Gastrocnemius medialis (tissue), 4 donors: ENCODE data around the gene SYT2. TPM values are rescaled to one million over a fixed set of nuclear protein-coding genes. Genes with fewer than 3 reads are reported as not detected.
"Not testable (repeated sequence)": the region's sequence is repeated elsewhere in the genome, so short reads cannot be mapped to it uniquely, and the experiment has no call there.

Source experiments
- ATAC-seq, 2 donors: fragments of 150-250 bp; one replicate each; pipeline ENCODE4 v1.9.1; 2016
- DNase-seq, 2 donors: peaks; one replicate each; pipeline ENCODE4 v3.0.0-alpha.2; 2019
- H3K27ac ChIP-seq, 4 donors: fragments of 200-600 bp; sonication (generic); 1 replicate in 1 of 4; 2 replicates in 3 of 4; pipeline ENCODE4 v1.5.1; 2016 to 2018; ENCODE audit warnings: mild to moderate bottlenecking in 2 of 4, moderate library complexity in 1 of 4
- H3K27me3 ChIP-seq, 3 donors: fragments of 200-600 bp; sonication (generic) in 2 of 3; 1 replicate in 1 of 3; 2 replicates in 2 of 3; pipeline versions ENCODE4 v1.5.1 to v1.6.0; 2016 to 2019; ENCODE audit warnings: mild to moderate bottlenecking in 1 of 3, moderate library complexity in 1 of 3
- H3K36me3 ChIP-seq, 2 donors: fragments of 200-600 bp; sonication (generic) in 1 of 2; one replicate each; pipeline ENCODE4 v1.5.1; 2017 to 2018
- H3K4me1 ChIP-seq, 2 donors: fragments of 200-600 bp; sonication (generic) in 1 of 2; one replicate each; pipeline ENCODE4 v1.5.1; 2016 to 2017; ENCODE audit warnings: mild to moderate bottlenecking in 2 of 2
- H3K4me3 ChIP-seq, 4 donors: fragments of 200-600 bp; sonication (generic) in 3 of 4; 1 replicate in 1 of 4; 2 replicates in 3 of 4; pipeline ENCODE4 v1.5.1; 2016 to 2019; ENCODE audit warnings: mild to moderate bottlenecking in 2 of 4
- H3K9me3 ChIP-seq, 3 donors: fragments of 200-600 bp; sonication (generic) in 2 of 3; 1 replicate in 1 of 3; 2 replicates in 2 of 3; pipeline ENCODE4 v1.5.1; 2016 to 2019
- POLR2A ChIP-seq, 2 donors: fragments of 450-650 bp; IDR thresholded peaks; one replicate each; pipeline ENCODE4 v1.6.1; 2017; ENCODE audit warnings: antibody characterized with exemption in 2 of 2, mild to moderate bottlenecking in 2 of 2, moderate library complexity in 2 of 2
- in situ Hi-C, 4 donors: fragments of 200-750 bp; cut with MboI; loops; one replicate each; pipeline versions ENCODE4 v1.15.0 to v1.8.0; 2017; ENCODE audit warnings: low sequenced_read_pairs in 4 of 4
- intact Hi-C: fragments of 100-400 bp; cut with DNase I; formaldehyde crosslinking; loops from one replicate; pipeline ENCODE4 v1.15.1; 2023; ENCODE audit warnings: low total_unique reads
- total RNA-seq, 4 donors: library from RNA; depleted of rRNA; stranded (reverse); fragments of >200 nt; gene quantifications; one replicate each; pipeline versions ENCODE4 v1.1.0 to v1.2.3, GENCODE V29; 2016
- TF ChIP-seq, protein P1 (sequence below), 5 experiments: fragments of 450-650 bp in 3 of 5; fragments of 200-600 bp in 2 of 5; sonication (generic) in 2 of 5; IDR thresholded peaks in 4 of 5; conservative IDR thresholded peaks in 1 of 5; 1 replicate in 4 of 5; 2 replicates in 1 of 5; pipeline ENCODE4 v1.5.1; 2016 to 2019; ENCODE audit warnings: antibody characterized with exemption in 5 of 5, mild to moderate bottlenecking in 3 of 5, moderate library complexity in 3 of 5

SYT2 gene
- total RNA-seq, 4 donors from 2014 or later, result not detected

DNA sequence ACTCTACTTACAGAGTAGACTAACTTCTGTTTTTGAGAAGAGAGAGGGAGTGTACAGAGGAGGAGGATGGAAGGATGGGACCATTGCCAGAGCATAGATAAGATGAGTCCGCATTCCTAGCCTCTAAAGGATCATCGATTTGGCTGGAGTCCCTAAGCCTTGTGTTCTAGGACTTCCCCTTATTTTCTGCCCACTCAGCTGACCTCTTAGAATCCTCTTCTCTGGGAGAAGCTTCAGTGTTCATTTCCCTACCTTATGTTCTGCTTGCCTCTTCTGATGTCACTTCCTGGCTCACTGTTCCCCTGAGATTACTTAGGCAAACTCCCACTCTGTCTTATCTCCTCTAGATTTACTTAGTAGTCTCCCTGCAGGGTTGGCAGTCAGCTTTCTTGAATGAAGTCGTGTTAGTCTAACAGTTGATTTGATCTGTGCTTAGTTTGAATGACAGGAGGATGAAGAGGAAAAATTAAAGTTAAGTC, 156.7 kb downstream of the SYT2 start:
- H3K9me3 ChIP-seq, result no peaks in the 10 kb centered on the region
- peak overlapping the region in 3 of 4 donors; percentile 29 to 42 (median 29) for H3K27ac ChIP-seq
- in situ Hi-C loops, result no loop called here
- no peaks in the 10 kb centered on the region for H3K36me3 ChIP-seq
- ATAC-seq (peak; percentile 18 to 21), DNase-seq (no peak)
- no peaks in the 10 kb centered on the region for H3K27me3 ChIP-seq
- TF ChIP-seq POLR2A (IDR thresholded peaks at IDR 0.05), result no peak
- TF ChIP-seq, protein P1, sequence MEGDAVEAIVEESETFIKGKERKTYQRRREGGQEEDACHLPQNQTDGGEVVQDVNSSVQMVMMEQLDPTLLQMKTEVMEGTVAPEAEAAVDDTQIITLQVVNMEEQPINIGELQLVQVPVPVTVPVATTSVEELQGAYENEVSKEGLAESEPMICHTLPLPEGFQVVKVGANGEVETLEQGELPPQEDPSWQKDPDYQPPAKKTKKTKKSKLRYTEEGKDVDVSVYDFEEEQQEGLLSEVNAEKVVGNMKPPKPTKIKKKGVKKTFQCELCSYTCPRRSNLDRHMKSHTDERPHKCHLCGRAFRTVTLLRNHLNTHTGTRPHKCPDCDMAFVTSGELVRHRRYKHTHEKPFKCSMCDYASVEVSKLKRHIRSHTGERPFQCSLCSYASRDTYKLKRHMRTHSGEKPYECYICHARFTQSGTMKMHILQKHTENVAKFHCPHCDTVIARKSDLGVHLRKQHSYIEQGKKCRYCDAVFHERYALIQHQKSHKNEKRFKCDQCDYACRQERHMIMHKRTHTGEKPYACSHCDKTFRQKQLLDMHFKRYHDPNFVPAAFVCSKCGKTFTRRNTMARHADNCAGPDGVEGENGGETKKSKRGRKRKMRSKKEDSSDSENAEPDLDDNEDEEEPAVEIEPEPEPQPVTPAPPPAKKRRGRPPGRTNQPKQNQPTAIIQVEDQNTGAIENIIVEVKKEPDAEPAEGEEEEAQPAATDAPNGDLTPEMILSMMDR (IDR thresholded peaks at IDR 0.05 in 4 of 5, conservative IDR thresholded peaks at IDR 0.05 in 1 of 5), result no peak
- peaks cover 9 to 46% of the 10 kb centered on the region in 2 donors for H3K4me1 ChIP-seq
- intact Hi-C loops, result no loop called here
- no peak overlapping the region for H3K4me3 ChIP-seq

GRCh38 chr1:202553078-202553477, 157.2 kb downstream of the SYT2 start:
- H3K4me3 ChIP-seq, ATAC-seq, intact Hi-C loops, DNase-seq, H3K27me3 ChIP-seq, in situ Hi-C loops, H3K9me3 ChIP-seq, H3K36me3 ChIP-seq: not testable (repeated sequence)
- H3K27ac ChIP-seq, result peak overlapping the region; percentile 5 to 42 (median 21)
- H3K4me1 ChIP-seq, result peaks cover 13 to 48% of the 10 kb centered on the region in 2 donors

GRCh38 chr1:202552615-202553014, 157.6 kb downstream of the SYT2 start:
- in situ Hi-C loops, intact Hi-C loops, H3K9me3 ChIP-seq, H3K27me3 ChIP-seq, H3K36me3 ChIP-seq, ATAC-seq, DNase-seq, H3K4me3 ChIP-seq: not testable (repeated sequence)
- H3K4me1 ChIP-seq, result peaks cover 16 to 48% of the 10 kb centered on the region in 2 donors
- peak overlapping the region in 3 of 4 donors; percentile 5 to 42 (median 29) for H3K27ac ChIP-seq

DNA sequence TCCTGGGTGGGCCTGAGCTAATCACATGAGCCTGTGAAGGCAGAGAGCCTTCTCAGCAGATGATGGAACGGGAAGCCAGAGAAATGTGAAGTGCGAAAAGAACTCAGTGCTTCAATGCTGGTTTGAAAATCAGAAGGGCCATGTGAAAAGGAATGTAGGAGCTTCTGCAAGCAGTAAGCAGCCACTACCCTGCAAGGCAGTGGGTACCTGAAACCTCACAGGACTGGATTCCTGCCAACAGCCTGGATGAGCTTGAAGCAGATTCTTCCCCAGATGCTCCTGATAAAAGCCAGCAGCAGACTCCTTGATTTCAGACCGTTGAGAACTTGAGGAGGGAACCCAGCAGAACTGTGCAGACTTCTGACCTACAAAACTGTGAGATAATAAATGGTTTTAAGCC, 158.6 kb downstream of the SYT2 start:
- H3K9me3 ChIP-seq, result no peaks in the 10 kb centered on the region
- intact Hi-C loops, result no loop called here
- H3K36me3 ChIP-seq, result no peaks in the 10 kb centered on the region
- H3K4me3 ChIP-seq, result no peak overlapping the region
- H3K27ac ChIP-seq, result peak overlapping the region in 3 of 4 donors; percentile 5 to 15 (median 10)
- no peak for DNase-seq
- TF ChIP-seq POLR2A (IDR thresholded peaks at IDR 0.05), result no peak
- TF ChIP-seq, protein P1 (IDR thresholded peaks at IDR 0.05 in 4 of 5, conservative IDR thresholded peaks at IDR 0.05 in 1 of 5), result no peak
- peaks cover 24 to 48% of the 10 kb centered on the region in 2 donors for H3K4me1 ChIP-seq
- no peak for ATAC-seq
- in situ Hi-C loops, result no loop called here
- H3K27me3 ChIP-seq, result no peaks in the 10 kb centered on the region

DNA sequence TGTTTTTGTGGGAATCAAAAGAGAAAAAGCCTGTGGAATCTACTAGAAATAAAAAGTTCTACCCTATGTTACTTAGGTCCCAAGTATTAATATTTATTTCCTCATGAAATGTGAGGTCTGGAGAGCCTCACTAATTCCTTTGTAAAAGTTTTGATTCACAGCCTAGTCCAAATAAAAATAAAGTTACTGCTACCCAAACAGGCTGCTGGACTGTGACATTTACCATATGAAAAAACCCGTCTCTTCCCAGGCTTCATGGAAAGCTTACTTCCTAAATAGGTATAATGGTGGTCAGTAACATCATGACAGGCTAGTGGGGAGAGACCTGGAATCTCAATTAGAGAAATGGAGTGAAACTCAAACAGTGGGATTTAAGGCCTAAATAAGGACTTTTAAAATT, 160.2 kb downstream of the SYT2 start:
- in situ Hi-C loops, DNase-seq, intact Hi-C loops, H3K9me3 ChIP-seq, H3K36me3 ChIP-seq, H3K27me3 ChIP-seq, H3K4me3 ChIP-seq, ATAC-seq: not testable (repeated sequence)
- Histone ChIP-seq H3K4me1 (peaks cover 40 to 64% of the 10 kb centered on the region in 2 donors), H3K27ac (peak overlapping the region in 3 of 4 donors; percentile 14 to 39 (median 16))

- Histone ChIP-seq H3K27ac (peak overlapping the region; percentile 63 to 83 (median 70)), H3K9me3 (no peaks in the 10 kb centered on the region), H3K4me3 (no peak overlapping the region), H3K27me3 (no peaks in the 10 kb centered on the region), H3K4me1 (peaks cover 66 to 80% of the 10 kb centered on the region in 2 donors), H3K36me3 (no peaks in the 10 kb centered on the region)
- ATAC-seq (no peak), DNase-seq (no peak)
- in situ Hi-C loops (no loop called here), intact Hi-C loops (loop anchor here (5.0 kb wide), 1 partner anchor 40 kb away; no protein-coding TSS in a partner anchor)
- TF ChIP-seq POLR2A (IDR thresholded peaks at IDR 0.05), result no peak
- TF ChIP-seq, protein P1 (IDR thresholded peaks at IDR 0.05 in 4 of 5, conservative IDR thresholded peaks at IDR 0.05 in 1 of 5), result no peak
These were observed 163.0 kb downstream of the SYT2 start for GRCh38 chr1:202547215-202547614.

- DNase-seq, H3K9me3 ChIP-seq, H3K4me3 ChIP-seq, H3K36me3 ChIP-seq, H3K27me3 ChIP-seq, in situ Hi-C loops: not testable (repeated sequence)
- peak; percentile 51 to 55 for ATAC-seq
- intact Hi-C loops, result loop anchor here (5.0 kb wide), 1 partner anchor 41 kb away; no protein-coding TSS in a partner anchor
- peaks cover 66 to 79% of the 10 kb centered on the region in 2 donors for H3K4me1 ChIP-seq
- H3K27ac ChIP-seq, result peak overlapping the region; percentile 63 to 83 (median 70)
These were observed 163.5 kb downstream of the SYT2 start for GRCh38 chr1:202546796-202547195.

DNA sequence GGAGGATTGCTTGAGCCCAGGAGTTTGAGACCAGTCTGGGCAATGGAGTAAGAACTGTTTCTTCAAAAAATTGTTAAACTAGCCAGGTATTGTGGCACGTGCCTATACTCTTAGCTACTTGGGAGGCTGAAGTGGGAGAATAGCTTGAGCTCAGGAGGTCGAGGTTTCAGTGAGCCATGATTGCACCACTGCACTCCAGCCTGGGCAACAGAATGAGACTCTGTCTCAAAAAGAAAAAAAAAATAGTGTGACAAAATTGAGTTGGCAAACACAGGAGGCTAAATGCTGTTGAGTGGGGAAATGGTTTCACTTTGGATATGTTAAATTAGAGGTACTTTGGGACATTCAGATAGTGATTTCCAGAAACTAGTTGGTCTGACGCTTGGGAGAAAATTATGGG, 163.9 kb downstream of the SYT2 start:
- H3K9me3 ChIP-seq, DNase-seq, in situ Hi-C loops, H3K36me3 ChIP-seq, H3K4me3 ChIP-seq, H3K27me3 ChIP-seq: not testable (repeated sequence)
- intact Hi-C loops, result loop anchor here (5.0 kb wide), 1 partner anchor 41 kb away; no protein-coding TSS in a partner anchor
- ATAC-seq, result peak in 1 of 2 donors; percentile 10
- Histone ChIP-seq H3K4me1 (peaks cover 64 to 78% of the 10 kb centered on the region in 2 donors), H3K27ac (peak overlapping the region; percentile 63 to 83 (median 70))
